GM12878 (cell line): ENCODE measurements around the gene REXO1. TPM values are rescaled to one million over a fixed set of nuclear protein-coding genes. Genes with fewer than 3 reads are reported as not detected.
A peak's percentile ranks its signal among the peaks of the same experiment; 100 is the strongest.

ENCODE experiments used
- ASH2L ChIP-seq: fragments of 300-600, 200-600 bp; sonication (generic); IDR thresholded peaks from 2 replicates; pipeline ENCODE4 v1.6.1; 2017; ENCODE audit warnings: low read depth, mild to moderate bottlenecking, borderline replicate concordance
- CBX3 ChIP-seq: fragments of 200-600 bp; sonication (generic); IDR thresholded peaks from 2 replicates; pipeline ENCODE4 v1.6.1; 2016; ENCODE audit warnings: low read depth, borderline replicate concordance
- E4F1 ChIP-seq: fragments of 450-650 bp; IDR thresholded peaks from 2 replicates; pipeline ENCODE4 v1.6.1; 2018; ENCODE audit warnings: borderline replicate concordance, mild to moderate bottlenecking; ENCODE audit not compliant: partially characterized antibody
- ETV6 ChIP-seq, 2 experiments: fragments of 450-650 bp in 1 of 2; IDR thresholded peaks in 1 of 2; conservative IDR thresholded peaks in 1 of 2; 2 replicates each; pipeline ENCODE4 v1.6.1; 2014; ENCODE audit warnings: antibody characterized with exemption in 1 of 2, borderline replicate concordance in 1 of 2, low read depth in 1 of 2, mild to moderate bottlenecking in 1 of 2, moderate library complexity in 1 of 2
- IKZF1 ChIP-seq: fragments of 450-650 bp; conservative IDR thresholded peaks from 2 replicates; pipeline ENCODE4 v1.6.1; 2017; ENCODE audit warnings: antibody characterized with exemption, mild to moderate bottlenecking
- JUNB ChIP-seq: IDR thresholded peaks from 2 replicates; pipeline ENCODE4 v1.6.1; 2016; ENCODE audit warnings: antibody characterized with exemption, mild to moderate bottlenecking
- JUND ChIP-seq: IDR thresholded peaks from 2 replicates; pipeline ENCODE4 v1.6.1; 2012; ENCODE audit warnings: low read depth, mild to moderate bottlenecking, low read length, improper control_type of control experiment, moderate library complexity
- KLF5 ChIP-seq: fragments of 450-650 bp; IDR thresholded peaks from 2 replicates; pipeline ENCODE4 v1.6.1; 2014; ENCODE audit warnings: mild to moderate bottlenecking; ENCODE audit not compliant: partially characterized antibody
- MAX ChIP-seq: IDR thresholded peaks from 2 replicates; pipeline ENCODE4 v1.6.1; 2012; ENCODE audit warnings: low read depth, low read length, improper control_type of control experiment
- MEF2A ChIP-seq: IDR thresholded peaks from 2 replicates; pipeline ENCODE4 v1.6.1; 2011; ENCODE audit warnings: low read depth, mild to moderate bottlenecking, low read length, moderate library complexity; ENCODE audit not compliant: insufficient read depth
- NFIC ChIP-seq: IDR thresholded peaks from 2 replicates; pipeline ENCODE4 v1.6.1; 2012; ENCODE audit warnings: low read depth, mild to moderate bottlenecking, inconsistent platforms, low read length, moderate library complexity
- NR2F1 ChIP-seq: fragments of 450-650 bp; conservative IDR thresholded peaks from 2 replicates; pipeline ENCODE4 v1.6.1; 2017; ENCODE audit warnings: mild to moderate bottlenecking
- PAX5 ChIP-seq: IDR thresholded peaks from 2 replicates; pipeline ENCODE4 v1.6.1; 2011; ENCODE audit warnings: low read depth, low read length, borderline replicate concordance
- RAD51 ChIP-seq: fragments of 450-650 bp; IDR thresholded peaks from 2 replicates; pipeline ENCODE4 v1.6.1; 2016; ENCODE audit warnings: moderate library complexity, mild to moderate bottlenecking, inconsistent platforms
- SIX5 ChIP-seq: IDR thresholded peaks from 2 replicates; pipeline ENCODE4 v1.6.1; 2011; ENCODE audit warnings: mild to moderate bottlenecking, low read depth, low read length, moderate library complexity; ENCODE audit not compliant: severe bottlenecking
- SKIL ChIP-seq: fragments of 450-650 bp; IDR thresholded peaks from 2 replicates; pipeline ENCODE4 v1.6.1; 2017; ENCODE audit warnings: mild to moderate bottlenecking, low read depth, inconsistent platforms; ENCODE audit not compliant: poor library complexity, severe bottlenecking
- SREBF2 ChIP-seq: IDR thresholded peaks from 2 replicates; pipeline ENCODE4 v1.6.1; 2012; ENCODE audit warnings: mild to moderate bottlenecking, low read length
- TAF1 ChIP-seq: IDR thresholded peaks from 2 replicates; pipeline ENCODE4 v1.6.1; 2011; ENCODE audit warnings: mild to moderate bottlenecking, low read depth, low read length, borderline replicate concordance
- ZBTB40 ChIP-seq: fragments of 450-650 bp; IDR thresholded peaks from 2 replicates; pipeline ENCODE4 v1.6.1; 2016; ENCODE audit warnings: mild to moderate bottlenecking, moderate library complexity, borderline replicate concordance
- ZNF217 ChIP-seq: fragments of 450-650 bp; IDR thresholded peaks from 2 replicates; pipeline ENCODE4 v1.6.1; 2017; ENCODE audit warnings: antibody characterized with exemption, mild to moderate bottlenecking
- ZZZ3 ChIP-seq: IDR thresholded peaks from 2 replicates; pipeline ENCODE4 v1.6.1; 2011; ENCODE audit warnings: low read depth; ENCODE audit not compliant: control insufficient read depth, insufficient read length
- polyA plus RNA-seq, 11 experiments: library from polyadenylated mRNA; depleted of rRNA in 4 of 11; unstranded in 6 of 11; stranded (reverse) in 5 of 11; fragments of >200 nt; fragmentation: Nextera tagmentation in 4 of 11; fragmentation: Illumina TruSeq in 1 of 11; extraction: Ambion mirVana in 4 of 11; extraction: Trizol in 1 of 11; gene quantifications; 1 replicate in 1 of 11; 2 replicates in 10 of 11; pipeline versions ENCODE4 v1.2.1 to v1.2.3, GENCODE V29; 2011 to 2016; ENCODE audit warnings: inconsistent platforms in 2 of 11, missing spikeins in 2 of 11, low read depth in 1 of 11
- total RNA-seq, 4 experiments: library from RNA; depleted of rRNA in 3 of 4; stranded (reverse); fragments of >200 nt in 3 of 4; fragmentation: Illumina TruSeq in 1 of 4; extraction: Trizol in 1 of 4; gene quantifications; 2 replicates each; pipeline versions ENCODE4 v1.2.1 to v1.2.3, GENCODE V29; 2013 to 2021

REXO1 gene
- total and polyA plus RNA-seq, 10 of the 15 experiments (the other 5 are each of a cell fraction or from before 2014, with no cell fraction given), result 0.03 to 45.2 (median 8.4) TPM

GRCh38 chr19:1856698-1857603, 8.7 kb upstream of the REXO1 start (continued):
- TF ChIP-seq SKIL, result no peak
- no peak for TF ChIP-seq SIX5
- TF ChIP-seq KLF5, result no peak
- TF ChIP-seq E4F1, result no peak
- no peak for TF ChIP-seq ZBTB40
- TF ChIP-seq NFIC, result no peak
- TF ChIP-seq RAD51, result no peak
- TF ChIP-seq IKZF1, result peak; percentile 68
- TF ChIP-seq ETV6 (conservative IDR thresholded peaks at IDR 0.05 in 1 of 2, IDR thresholded peaks at IDR 0.05 in 1 of 2; ENCODE audit: borderline replicate concordance in 1 of 2, low read depth in 1 of 2), result no peak
- no peak for TF ChIP-seq SREBF2
- no peak for TF ChIP-seq MEF2A
- no peak for TF ChIP-seq JUNB
- TF ChIP-seq ZZZ3, result no peak
- no peak; the same call in 1 of the 2 replicates for TF ChIP-seq TAF1
- peak; percentile 73; the same call in 1 of the 2 replicates for TF ChIP-seq MAX
- no peak for TF ChIP-seq JUND
- no peak for TF ChIP-seq ASH2L
- TF ChIP-seq ZNF217, result peak; percentile 61; the same call in 1 of the 2 replicates
- peak; percentile 51; the same call in 1 of the 2 replicates for TF ChIP-seq NR2F1
- TF ChIP-seq PAX5, result no peak
- TF ChIP-seq CBX3, result no peak
